22Rv1 (cell line): ENCODE data around the gene TOMM20L.

Source experiments
- CTCF ChIP-seq: fragments of 450-650 bp; IDR thresholded peaks from 2 replicates; pipeline ENCODE4 v1.5.1; 2017; ENCODE audit warnings: mild to moderate bottlenecking
- ZFX ChIP-seq: fragments of 450-650 bp; IDR thresholded peaks from 2 replicates; pipeline ENCODE4 v1.6.1; 2017; ENCODE audit warnings: antibody characterized with exemption, borderline replicate concordance

DNA sequence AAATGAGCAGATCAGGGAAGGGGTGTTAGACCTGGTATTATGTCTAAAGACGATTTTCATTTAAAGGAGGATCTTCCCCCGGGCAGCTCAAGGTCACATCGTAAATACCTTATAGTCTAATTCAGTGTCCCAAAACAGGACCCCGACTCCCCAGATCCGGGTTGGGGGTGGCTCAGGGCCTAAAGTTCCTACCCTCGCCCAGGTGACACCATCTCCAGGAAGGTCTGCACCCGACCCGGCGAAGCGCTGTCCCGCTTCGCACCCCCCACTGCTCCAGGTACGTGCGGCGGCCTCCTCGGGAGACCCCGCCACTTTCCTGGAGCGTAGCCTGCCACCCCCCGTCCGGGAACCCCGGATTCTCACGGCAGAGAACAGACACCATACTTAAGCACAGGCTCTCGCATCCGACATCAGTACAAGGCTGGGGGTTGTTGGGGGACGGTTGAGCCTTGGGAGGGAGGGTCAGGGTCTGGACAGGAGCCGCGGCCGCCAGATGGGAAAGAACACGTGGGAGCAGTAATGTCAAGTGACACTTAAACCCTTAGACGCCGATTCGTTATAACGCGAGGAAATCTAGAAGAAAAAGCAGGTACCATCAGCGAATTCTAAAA lies 31.0 kb downstream of the TOMM20L start:
- TF ChIP-seq CTCF: no peak
- no peak for TF ChIP-seq ZFX
